Measurements from ENCODE around the gene TCEA2.

DNA sequence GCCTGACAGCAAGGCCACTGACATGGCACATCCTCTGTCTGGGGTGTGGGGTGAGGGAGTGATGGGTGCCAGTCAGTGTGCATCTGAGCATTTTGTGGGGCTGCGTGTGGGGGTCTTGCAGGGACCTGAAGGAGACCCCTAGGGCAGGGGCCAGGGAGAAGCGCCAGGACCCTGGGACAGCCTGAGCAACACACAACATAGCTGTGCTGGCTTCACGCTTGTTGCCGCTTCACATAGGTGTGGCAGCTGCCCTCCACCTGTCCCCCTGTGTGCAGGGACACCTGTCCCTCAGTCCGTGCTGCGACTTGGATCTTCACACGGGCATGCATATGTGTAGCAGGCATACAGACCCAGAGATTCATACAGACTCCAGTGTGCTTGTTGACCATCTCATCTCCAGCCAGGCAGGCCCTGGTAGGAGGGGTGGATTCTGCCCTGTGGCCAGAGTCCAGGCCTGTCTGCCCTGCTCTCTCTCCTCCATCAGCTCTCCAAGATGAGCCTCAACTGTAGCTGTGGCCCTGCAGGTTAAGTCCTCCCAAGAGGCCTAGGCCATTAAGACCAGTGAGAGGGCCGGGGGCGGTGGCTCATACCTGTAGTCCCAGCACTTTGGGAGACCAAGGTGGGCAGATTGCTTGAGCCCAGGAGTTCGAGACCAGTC lies 47.5 kb downstream of the TCEA2 start:
- TF ChIP-seq POLR2A (IDR thresholded peaks at IDR 0.05), result no peak
- TF ChIP-seq, protein P1, sequence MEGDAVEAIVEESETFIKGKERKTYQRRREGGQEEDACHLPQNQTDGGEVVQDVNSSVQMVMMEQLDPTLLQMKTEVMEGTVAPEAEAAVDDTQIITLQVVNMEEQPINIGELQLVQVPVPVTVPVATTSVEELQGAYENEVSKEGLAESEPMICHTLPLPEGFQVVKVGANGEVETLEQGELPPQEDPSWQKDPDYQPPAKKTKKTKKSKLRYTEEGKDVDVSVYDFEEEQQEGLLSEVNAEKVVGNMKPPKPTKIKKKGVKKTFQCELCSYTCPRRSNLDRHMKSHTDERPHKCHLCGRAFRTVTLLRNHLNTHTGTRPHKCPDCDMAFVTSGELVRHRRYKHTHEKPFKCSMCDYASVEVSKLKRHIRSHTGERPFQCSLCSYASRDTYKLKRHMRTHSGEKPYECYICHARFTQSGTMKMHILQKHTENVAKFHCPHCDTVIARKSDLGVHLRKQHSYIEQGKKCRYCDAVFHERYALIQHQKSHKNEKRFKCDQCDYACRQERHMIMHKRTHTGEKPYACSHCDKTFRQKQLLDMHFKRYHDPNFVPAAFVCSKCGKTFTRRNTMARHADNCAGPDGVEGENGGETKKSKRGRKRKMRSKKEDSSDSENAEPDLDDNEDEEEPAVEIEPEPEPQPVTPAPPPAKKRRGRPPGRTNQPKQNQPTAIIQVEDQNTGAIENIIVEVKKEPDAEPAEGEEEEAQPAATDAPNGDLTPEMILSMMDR (IDR thresholded peaks at IDR 0.05), result no peak
